GM19452 (cell line): ENCODE measurements around the gene PLIN1.

Source experiments
- ATAC-seq: cut with Tn5 transposase; IDR thresholded peaks from one replicate; pipeline ENCODE4 v1.9.1; 2021; ENCODE audit not compliant: unreplicated experiment

Gene PLIN1

DNA sequence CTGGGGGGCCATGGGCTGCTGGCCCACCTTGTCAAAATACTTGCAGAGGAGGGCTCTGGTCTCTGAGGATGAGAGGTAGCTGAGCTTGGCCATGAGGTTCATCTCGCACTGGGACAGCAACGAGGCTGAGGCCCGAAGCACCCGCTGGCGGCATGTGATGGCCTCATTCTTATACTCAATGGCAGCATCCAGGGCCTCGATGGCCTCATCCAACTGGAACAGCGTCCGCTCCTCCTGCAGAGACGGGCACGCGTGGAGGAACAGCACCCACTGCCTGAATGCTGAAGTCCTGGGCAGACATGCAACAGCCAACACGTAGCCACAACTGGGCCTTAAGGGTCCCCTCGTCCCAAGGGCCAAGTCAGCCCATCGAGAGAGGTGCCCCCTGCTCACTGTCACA, 48.9 kb downstream of the PLIN1 start:
- ATAC-seq = no peak

DNA sequence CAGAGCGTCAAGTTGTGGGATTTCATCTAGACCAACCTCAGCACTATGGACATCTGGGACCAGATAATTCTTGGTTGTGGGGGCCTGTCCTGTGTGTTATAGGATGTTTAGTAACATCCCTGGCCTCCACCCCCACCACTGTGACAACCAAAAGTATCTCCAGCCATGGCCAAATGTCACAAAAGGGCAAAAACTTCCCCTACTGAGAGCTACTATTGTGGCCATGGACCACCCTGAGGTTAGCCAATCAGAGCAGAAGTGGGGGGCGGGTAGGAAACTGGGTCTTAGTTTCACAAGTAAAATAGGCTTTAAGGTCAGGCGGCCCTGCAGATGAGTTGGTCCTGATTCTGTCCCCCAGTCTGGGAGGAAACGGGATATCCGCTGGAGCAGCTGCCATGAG, 49.3 kb downstream of the PLIN1 start:
- no peak for ATAC-seq

DNA sequence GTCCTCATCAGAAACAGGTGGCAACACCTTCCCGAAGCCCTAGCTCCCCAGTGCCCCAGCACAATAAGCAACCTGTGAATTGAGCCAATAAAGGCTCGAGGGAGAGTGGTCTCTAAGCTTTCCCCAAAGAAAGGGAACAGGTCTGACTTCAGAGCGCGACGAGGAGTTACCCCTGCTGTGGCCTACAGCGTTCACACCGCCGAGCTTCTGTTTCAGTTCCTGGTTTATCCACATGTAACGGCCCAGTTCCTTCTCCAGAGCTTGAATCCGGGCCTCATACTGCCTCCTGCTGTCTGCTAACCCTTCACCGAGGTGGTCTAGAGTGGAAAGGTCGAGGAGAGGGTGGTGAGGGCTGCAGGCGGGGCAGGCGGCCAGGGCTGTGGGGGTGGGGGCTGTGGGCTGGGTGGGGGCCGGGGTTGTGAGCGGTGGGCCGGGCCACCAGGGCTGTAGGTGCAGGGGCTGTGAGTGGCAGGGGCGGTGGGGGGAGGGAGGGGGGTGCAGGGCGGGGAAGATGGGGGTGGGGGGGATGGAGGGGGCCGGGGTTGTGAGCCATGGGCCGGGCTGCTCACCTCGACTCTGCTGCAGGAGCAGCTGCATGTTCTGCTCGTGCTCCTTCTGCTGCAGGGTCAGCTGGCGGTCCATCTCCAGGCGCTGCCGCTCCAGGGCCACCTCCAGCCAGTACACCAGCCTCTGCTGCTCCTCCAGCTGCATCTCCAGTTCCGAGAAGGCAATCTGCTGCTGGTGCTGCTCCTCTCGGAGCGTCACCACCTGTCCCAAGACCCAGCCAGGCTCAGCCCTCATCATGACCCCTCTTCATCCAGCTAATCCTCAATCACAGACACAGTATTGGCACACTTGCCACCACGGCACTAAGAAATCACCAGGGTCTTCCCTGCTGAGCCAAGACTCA, 50.1 kb downstream of the PLIN1 start:
- no peak for ATAC-seq

GRCh38 chr15:89628301-89628700, 50.9 kb downstream of the PLIN1 start:
- no peak for ATAC-seq

- no peak for ATAC-seq
Observed at GRCh38 chr15:89627256-89627970, 51.8 kb downstream of the PLIN1 start.

DNA sequence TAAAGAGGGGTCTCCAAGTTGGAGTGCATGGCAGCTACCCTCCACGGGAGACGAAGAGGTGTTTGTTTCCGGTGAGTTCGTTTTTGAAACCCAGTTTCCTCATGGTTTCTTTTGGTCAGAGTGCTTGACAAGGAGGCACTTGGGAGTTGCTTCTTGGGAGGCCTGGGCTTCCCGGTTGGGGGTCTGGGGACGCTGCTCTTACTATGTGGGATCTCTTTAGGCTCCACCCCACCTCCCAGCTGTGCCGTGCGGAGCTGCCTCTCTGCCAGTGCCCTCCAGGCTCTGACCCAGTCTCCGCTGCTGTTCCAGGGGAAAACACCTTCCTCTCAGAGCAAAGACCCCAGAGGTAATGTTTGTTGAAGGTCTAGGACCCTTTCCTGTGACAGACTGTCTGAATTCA, 53.5 kb downstream of the PLIN1 start:
- no peak for ATAC-seq

DNA sequence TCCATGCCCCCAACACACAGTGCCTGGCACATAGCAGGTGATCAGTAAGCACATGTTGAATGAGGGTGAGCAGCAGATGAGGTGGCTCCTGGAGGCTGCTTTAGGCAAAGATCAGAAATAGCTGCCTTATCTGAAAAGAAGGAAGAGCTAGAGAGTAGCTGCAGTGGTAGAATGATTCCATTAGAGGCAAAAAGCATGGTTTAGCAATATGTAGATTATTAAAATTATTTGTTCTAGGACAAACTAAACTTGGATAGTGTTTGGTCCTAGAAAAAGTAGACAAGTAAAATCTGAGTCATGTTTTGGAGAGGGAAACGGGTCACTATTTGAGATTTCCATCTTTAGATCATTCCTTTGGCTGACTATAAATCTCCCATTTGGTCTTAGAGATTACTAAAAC, 56.0 kb downstream of the PLIN1 start:
- ATAC-seq = no peak

DNA sequence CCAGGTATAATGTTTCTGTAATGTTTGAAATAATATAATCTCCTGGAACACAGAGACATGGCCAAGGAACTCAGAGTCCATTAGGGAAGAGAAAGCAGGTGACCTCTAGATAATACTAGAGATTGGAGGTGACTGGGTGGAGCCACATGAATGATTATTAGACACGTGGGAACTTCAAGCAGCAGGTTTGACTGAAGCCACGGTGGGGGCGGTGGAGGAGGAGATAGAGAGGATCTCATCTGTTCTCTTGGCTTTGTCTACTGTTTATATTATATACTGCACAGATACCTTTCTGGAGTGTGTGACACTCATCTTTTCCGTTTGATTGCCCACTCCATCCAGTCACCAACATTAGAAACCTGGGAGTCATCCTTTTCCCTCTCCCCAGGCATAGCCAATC, 57.6 kb downstream of the PLIN1 start:
- no peak for ATAC-seq

- ATAC-seq = no peak
Observed at GRCh38 chr15:89616228-89616627, 62.9 kb downstream of the PLIN1 start.

DNA sequence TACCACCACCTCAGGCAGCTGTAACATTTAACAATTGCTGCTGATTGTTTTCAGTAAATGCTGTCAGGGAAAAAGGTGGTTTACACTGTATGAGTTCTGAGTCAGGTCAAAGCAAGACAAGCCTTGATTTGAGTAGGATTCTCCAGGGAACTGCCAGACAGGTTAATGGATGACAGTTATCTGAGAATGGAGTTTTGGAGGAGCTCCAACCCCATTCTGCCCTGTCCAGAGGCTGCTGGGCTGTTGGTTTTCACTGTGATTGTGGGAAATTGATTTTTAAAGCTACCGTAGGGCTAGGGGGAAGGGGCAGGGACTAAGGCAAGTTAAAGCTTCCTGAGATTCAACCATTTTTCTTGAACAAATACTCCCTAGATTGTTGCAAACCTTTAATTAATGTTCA, 64.0 kb downstream of the PLIN1 start:
- no peak for ATAC-seq
